ENCODE measurements around the gene VSIR.

DNA sequence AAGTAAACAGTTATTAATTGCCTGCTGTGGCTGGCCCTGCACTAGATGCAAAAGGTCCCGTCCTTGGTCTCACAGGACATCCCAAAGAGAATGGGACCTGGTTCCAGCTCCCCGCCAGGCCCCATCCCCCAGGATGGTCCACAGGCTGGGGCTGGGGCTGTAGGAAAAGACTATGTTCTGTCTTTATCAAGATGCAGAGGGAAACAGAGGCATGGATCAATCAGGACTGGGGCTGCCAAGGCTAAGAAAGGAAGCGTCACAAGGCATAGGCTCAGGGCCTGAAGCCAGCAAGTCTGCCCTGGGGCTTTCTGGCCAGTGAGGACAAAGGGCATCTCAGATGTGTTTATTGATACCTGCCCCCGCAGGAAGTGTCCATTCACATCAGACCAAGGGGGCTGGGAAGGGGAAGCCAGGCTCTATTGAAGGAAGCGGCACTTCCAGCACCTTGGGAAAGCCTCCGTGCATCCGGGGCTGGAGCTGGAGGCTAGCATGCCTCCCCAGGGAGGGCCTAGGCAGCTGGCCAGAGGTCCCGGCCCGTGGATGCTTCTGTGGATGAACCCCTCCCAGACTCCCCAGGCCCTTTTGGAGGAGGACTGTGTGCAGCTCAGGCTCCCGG, 5.8 kb downstream of the VSIR start:
- TF ChIP-seq POLR2A (IDR thresholded peaks at IDR 0.05; ENCODE audit: low read depth, low read length) (no peak), TAF1 (IDR thresholded peaks at IDR 0.05; ENCODE audit: low read depth, low read length) (no peak), POLR2AphosphoS5 (IDR thresholded peaks at IDR 0.05; ENCODE audit: low read depth, low read length) (no peak), SPI1 (IDR thresholded peaks at IDR 0.05; ENCODE audit: low read depth, low read length) (no peak)
